HG03045 (cell line): ENCODE results near the gene SNX25.

Experiments
- ATAC-seq: cut with Tn5 transposase; IDR thresholded peaks from one replicate; pipeline ENCODE4 v1.9.1; 2021; ENCODE audit warnings: mild to moderate bottlenecking, moderate library complexity; ENCODE audit not compliant: unreplicated experiment

Gene SNX25

DNA sequence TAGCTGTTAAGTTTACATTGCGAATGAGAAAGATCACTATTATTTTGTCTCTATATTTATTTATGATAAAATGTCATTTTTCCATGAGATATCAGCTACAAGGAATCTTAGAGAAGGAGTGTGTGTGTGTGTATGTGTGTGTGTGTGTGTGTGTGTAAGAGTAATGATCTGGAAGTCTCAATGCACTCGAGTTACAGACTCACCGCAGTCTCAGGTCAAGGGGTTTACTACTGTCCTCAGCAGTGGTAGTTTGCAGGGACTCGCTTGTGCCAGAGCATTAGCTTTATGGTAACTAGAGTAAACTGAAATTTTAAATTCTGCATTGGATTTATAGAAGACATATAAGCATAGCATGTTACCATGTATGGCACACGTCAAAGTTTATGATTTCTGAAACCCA, 155.5 kb downstream of the SNX25 start:
- ATAC-seq: no peak

DNA sequence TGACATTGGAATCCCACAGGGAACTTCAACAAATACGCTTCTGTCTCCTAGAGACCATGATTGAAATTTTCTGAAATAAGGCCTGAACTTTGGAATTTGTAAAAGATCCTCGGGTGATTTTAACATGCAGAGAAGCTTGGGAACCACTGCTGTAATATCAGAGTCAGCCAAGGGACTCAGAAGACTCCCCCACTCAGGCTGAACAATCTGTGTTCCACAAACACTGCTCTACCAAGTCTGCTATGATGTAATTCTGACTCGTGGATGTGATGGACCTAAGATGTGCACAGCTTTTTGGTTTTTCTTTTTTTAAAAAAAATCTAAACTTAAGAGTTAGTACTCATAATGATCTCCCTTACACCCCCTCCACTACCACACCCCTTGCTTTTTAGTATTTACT, 160.3 kb downstream of the SNX25 start:
- ATAC-seq: no peak

DNA sequence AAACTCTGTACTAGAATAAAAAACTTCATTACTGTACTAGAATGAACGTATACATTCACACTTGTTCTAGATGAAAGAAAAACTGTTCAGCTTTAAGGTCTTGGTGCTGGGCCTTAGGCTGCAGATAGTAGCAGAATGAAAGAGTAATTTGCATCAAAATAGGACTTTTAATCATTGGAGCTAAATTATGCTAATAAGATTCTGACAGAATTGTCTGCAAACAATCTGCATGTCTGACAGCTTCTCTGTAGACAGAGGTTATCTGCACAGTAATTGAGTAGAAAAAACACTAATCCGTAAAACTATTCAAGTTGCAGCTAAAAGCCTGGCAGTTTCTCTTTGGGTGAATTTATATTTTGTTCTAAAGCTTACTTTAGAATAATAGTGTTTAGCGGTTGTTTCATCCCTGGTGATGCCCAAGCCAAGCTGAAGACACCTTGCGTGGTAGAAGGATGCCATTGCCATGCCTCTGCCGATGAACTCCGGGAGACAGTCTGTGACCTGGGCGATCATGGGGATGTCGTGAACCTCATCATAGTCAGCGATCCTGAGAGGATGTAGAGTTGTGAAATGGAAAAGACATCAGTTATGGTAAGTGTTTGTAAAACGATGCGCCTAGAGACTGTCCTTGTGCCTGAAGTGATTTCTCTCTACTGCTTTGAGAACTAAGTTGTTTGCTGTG, 161.0 kb downstream of the SNX25 start:
- ATAC-seq: no peak

DNA sequence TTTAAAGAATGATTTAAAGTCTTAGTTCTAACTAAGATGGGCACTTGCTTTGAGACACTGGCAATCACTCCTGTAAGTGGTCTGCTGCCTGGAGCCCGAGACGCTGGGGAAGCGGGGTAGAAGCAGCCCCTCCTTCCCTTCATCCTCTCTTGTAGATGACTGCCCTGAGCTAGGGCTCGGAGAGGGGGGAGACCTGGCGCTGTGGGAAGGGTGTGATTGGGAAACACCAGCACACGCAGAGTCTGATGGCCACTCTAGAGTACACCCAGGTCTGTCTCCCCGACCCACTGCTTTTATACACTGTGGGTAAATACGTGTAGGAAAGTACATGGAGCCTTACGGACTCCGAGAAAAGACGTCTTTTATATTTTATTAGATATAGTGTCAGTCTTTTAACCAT, 162.3 kb downstream of the SNX25 start:
- ATAC-seq: no peak

DNA sequence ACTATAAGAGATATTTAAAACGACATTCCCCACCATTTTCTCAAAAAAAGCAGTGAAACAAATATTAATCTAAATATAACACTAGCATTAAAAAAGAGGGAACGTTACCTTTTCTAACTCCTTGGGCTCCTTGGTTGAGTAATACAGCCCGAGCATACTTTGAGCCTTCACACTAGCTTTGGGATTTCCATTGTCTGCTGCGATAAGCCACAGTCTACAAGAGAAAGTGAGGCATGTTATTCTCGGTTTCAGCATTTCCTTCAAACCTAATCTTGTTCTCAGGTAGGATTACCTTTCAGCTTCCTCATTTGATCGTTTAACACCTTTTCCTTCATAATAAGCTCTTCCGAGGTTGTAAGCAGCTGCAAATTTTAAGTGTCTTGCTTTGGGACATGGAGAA, 164.6 kb downstream of the SNX25 start:
- ATAC-seq: no peak

DNA sequence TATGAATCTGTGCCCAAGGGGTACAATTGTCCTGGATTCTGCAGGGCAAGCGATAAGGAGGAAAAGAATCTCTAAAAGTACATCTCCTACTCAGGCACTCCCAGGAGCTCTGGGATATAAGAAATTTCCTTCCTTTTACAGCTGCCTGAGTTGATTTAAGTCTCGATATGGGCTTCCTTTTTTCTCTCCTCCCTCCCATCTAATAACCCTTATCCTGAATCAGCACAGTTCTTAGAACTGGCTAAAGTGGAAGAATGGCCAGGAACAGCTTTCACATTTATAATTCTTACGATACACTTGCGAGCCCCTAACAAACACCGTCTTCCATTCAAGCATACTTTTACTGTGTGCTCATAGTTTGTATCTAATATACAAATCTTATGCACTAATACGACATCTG, 165.2 kb downstream of the SNX25 start:
- ATAC-seq: no peak

DNA sequence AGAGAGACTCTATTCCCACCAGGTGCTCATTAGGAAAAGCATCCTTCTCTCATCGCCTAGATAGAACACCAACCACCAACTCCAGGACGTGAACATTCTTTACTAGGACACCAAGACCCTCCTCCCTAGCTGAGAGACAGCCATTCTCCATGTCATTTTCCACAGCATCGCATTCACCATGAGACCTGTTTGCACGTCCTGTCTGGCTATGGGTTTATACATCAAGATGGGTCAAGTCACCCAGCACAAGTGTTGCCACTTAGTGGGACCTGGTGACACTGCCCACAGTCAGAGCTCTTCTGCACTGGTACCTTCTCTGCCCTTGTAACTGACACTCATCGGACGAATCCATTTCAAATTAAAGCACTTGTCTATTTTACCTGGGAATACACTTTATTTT, 168.9 kb downstream of the SNX25 start:
- ATAC-seq: no peak

DNA sequence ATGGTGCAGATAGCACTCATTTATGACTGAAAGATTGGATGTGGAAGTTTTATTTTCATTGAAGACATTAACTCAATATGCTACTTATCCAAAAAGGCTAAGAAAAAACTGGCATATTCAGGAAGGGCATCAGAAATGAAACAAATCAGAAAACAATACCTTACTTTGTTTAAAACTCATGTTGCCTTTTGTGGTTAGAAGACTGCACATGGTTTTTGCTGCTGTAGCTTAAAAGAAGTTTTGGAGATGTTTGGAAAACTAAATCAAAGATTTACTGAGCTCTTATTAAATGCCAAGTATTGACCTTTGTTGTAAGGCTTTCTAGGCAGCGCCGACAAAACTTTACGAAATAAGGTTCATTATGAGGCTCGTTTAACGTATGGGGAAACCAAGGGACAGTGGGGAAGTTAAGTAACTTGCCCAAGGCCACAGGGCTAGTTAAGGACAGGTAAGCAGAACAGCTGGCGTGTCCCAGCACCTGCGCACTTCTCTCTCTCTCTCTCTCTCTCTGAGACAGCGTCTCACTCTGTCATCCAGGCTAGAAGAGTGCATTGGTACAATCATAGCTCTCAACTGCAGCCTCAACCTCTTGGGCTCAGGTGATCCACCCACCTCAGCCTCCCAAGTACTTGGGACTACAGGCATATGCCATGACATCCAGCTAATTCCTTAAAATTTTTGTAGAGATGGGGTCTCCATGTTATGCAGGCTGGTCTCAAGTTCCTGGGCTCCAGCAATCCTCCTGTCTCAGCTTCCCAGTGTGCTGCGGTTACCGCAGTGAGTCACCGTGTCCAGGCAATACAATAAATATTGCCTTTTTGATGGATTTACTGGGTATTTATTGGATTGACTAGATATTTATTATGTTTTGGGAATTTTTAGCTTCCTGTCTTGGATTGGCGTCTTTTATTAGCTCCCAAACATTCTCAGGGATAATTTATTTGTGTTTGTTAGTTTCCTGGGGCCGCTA, 170.2 kb downstream of the SNX25 start:
- no peak for ATAC-seq

DNA sequence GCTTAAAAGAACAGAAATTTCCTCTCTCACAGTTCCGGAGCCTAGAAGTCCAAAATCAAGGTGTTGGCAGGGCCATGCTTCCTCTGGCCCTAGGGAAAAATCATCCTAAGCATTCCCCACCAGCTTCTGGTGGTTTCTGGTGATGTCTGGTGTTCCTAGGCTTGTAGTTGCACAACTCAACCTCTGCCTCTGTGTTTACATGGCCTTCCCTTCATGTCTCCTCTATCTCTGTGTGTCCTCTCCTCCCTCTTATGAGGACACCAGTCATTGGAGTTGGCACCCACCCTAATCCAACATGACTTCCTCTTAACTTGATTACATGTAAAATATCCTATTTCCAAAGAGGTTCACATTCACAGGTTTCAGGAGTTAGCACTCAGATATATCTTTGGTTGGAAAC, 170.9 kb downstream of the SNX25 start:
- no peak for ATAC-seq

DNA sequence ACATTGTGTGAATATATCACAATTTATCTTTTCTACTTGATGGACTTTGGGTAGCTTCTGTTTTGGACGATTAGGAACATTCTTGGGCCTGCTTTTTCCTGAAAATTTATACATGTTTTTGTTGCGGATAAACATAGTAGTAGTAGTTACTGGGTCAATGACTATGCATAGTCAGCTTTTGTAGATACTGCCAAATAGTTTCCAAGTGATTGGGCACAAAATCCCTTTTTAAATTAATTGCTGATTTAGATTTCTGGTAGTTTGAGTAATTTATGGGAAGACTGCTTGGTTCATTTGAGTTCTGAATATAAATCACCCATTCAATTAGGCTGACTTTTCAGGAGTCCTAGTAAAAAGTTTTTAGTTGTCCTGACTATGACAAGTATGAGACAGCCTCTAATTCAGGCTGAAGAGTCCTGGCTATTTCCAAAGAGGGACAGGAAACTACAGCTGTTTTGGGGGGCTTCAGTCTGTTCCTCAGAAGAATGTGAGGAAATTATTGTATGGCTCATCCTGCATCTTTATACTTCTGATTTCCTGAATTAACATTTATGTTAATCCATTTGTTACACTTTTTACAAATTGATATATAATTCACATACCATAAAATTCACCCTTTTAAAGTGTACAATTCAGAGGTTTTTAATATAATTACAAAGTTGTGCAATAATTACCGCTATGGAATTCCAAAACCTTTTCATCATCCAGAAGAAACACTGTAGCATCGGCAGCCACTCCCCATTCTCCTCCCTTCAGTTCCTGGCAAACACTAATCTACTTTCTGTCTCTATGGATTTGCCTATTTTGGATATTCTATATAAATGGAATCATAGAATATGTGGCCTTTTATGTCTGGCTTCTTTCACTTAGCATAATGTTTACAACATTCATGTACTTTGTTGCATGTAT, 172.1 kb downstream of the SNX25 start:
- ATAC-seq: no peak

DNA sequence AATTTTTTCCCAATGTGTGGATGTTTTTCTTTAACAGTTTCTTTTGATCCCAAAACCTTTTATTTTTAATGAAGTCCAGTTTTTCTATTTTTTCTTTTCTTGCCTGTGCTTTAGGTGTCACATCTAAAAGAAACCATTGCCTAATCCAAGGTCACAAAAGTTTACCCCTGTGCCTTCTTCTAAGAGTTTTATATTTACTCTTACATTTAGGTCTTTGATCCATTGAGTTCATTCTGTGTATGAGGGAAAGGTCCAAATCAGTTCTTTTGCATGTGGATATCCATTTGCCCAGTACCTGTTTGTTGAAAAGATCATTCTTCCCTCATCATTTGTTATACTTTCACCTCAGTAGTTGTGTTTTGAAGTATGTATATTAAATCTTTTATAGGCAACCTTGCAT, 173.4 kb downstream of the SNX25 start:
- ATAC-seq: no peak

DNA sequence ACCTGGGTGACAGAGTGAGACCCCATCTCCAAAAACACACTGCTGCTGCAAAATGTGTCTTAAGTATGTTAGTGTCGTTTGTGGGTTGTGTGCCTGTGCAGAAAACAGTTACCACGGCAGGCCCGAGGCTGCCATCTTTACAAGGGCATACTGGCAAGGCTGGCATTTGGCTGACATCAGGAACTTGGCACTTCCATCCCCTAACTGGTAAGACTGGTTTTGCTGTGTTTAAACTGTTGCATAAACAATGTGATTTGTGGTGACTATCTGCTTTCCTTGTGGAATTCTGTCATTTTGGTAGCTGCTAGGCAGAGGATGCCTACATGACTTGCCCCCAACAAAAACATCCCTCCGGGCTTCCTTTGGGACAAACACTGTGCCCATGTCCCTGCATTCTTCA, 174.1 kb downstream of the SNX25 start:
- ATAC-seq: no peak

DNA sequence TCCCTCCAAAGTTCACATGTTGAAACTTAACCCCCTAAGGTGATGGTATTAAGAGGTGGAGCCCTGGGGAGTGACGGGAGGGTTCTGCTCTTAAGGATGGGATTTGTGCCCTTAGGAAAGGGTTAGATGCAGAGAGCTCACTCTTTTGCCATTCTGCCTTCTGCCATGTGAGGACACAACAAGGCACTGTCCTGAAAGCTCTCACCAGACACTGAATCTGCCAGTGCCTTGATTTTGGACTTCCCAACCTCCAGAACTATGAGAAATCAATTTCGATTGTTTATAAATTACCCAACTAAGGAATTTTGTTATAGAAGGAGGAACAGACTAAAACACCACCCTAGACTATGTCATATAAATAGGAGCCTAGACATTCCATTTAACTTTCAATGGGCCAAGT, 174.7 kb downstream of the SNX25 start:
- no peak for ATAC-seq

DNA sequence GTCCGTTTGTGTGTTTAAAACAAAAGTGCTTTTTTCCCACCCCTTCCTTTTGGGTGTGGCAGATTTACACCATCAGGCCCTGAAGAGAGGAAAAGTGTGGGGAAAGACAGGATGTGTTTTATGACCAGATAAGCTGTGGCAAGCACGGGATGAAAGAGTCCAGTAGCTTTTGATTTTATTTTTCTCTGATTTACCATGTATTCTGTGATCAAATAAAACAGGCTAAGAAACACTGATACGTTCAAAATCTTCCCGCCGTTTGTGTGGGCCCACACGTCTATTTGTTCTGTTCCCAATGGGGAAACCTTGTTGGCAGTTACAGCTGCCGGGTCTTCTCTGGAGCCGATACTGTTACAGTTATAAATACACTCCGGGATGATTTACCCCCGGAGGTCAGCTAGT, 175.5 kb downstream of the SNX25 start:
- ATAC-seq: no peak

DNA sequence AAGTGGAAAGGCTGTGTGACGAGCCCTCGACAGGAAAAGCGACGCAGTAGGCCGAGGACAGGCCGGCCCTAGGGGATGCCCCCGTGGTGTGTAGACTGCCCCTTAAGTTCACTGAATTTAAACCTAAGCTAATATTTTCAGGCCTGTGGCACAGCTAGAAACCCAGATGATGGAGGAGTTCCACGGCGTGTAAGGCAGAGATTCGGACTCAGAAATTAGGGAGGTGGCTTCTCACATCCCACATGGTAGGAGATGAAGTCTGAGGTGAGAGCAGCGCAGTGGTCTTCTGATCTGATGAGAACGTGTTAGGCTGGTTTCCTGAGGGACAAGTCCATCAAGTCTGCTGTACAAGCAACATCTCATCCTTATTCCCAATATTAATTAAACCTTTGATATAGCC, 178.6 kb downstream of the SNX25 start:
- no peak for ATAC-seq

DNA sequence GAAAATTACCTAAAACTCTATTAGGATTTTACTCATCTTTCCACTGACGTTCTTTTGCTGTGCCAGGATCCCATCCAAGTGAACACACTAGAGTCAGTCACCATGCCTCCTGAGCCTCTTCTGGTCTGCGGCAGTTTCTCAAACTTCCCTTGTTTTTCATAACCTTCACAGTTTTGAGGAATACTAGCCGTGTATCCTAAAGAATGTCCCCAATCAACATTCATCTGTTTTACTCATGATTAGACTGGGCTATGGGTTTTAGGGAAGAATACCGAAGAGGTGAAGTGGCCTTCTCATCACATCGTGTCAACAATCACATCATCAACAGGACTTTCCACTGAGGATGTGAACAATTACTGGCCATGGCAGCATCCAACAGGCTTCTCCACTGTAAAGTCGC, 181.5 kb downstream of the SNX25 start:
- no peak for ATAC-seq

DNA sequence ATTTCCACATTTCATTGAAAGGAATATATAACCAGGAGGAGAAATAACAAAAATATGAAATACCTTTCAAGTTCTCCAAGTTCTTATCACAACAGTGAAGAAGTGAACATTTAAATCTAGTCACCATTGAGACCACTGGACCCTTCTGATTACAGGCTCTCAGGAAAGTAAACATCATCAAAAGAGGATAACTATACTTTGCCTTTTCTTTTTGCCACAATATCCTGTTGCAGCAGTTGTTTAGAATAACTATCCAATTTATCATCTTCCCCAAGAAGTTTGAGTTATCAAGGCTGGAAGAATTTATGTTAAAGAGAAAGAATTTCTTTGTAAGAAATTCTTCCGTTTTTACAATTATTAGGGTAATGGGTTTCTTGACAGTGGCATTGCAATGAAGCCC, 182.8 kb downstream of the SNX25 start:
- no peak for ATAC-seq

DNA sequence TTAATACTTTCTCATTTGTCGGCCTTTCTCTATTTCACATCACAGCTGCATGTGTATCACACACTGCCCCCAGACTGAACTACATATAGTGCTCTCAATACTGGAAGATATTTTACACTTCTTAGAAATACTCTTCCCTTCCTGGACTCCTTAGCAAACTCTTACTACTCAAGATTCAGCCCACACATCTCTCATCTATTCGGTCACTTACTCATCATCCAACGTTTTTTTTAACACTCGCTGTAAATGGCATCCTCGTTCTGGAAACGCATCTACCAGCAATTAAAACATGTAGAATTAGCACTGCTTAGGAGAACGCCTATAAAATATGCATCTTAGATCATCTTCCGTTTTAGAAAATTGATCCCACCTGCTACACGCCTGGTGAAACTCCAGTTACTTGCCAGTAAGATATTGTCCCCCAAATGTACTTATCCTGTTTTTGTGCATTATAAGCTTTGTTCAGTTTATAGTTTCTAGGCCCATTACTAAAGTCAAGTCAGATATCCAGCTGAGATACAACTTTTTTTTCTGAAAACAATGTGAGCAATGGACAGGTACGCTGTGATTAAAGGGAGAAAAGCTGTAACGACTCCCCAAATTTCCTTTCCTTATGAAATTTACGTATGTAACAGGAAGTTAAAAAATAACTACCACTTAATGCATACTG, 185.3 kb downstream of the SNX25 start:
- no peak for ATAC-seq

DNA sequence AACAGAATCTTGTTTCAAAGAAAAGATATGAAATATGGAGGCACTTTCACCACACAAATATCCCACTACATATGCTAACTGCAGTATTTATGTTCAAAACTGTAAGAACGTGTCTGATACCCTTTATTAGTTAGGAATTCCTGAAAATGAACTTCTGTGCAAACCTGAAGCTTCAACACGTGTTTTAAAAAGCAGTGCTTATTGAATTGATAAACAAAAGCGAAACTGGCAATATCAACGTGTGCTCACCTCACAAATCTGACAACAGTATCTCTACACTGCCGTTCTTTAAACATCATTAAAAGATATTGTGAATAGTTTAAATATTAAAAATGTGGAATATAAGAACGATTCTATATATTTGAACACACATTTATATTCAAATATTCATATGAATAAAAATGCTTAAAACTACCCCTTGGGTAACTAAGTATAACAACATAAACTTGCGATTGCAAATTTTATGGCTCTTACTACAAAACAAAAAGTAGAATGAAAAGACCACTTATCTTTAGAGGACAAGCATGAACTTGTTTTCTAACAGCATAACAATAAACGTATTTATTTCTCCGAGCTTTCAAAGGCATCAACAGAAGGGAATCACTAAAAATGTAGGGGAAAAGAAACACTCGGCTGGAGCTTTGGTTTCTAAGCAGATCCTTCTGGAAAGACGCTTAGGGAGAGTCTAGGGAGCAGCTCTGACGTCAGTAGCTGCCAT, 186.0 kb downstream of the SNX25 start, which contains the start of gene LRP2BP:
LRP2BP (minus strand) TSS at position 687 of the 718 bp plus-strand sequence. CDS start 17,738 bp downstream, outside the sequence.
- ATAC-seq: no peak
